Measurements from ENCODE around the gene PDZK1IP1. TPM values are rescaled to one million over a fixed set of nuclear protein-coding genes. Genes with fewer than 3 reads are reported as not detected.

The PDZK1IP1 gene
- total and polyA plus RNA-seq, 2 of the 13 experiments (the other 11 are each of a cell fraction or from before 2014, with no cell fraction given): 0.24 to 1.6 TPM

DNA sequence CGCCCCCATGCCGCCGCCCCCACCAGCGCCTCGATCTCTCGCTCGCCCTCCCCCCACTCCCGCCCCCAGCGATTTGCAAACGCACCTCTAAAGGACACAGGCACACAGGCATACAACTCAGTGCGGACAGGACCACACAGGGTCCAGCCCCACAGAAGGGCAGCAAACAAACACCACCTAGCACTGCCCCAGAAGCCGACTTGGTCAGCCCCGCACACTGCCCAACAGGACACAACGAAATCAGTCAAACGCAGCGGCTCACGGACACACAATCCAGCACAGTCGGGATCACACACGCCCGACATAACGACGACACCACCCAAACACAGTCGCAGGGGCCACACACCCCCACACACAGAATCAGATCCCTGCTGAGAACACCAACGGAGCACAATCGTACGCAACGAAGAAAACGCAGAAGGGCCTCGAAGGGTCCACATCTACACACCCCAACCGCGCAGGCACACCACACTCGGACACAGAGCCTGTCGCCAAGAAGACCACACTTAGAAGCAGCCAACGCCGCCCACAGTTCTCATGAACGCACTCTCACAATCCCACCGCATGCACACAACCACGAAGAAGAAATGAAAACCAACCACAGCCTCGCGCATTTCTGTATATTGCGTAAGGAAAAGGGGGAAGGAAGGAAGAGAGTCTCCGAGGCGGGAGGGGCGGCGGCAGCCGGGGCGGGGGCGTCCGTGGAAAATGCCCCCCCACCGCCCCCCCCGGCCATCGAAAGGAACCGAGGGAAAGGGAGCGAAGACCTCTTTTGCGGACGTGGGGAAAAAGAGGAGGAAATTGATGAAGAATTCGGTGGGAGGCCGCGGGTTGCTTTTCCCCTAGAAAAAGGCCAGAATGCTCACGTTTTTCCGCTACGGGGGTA lies 41.7 kb upstream of the PDZK1IP1 start:
- H2AFZ ChIP-seq (ENCODE audit: low read length): no peak overlapping the region
- no peak overlapping the region for H3K4me2 ChIP-seq (ENCODE audit: low read depth, low read length)
- H3K79me2 ChIP-seq (ENCODE audit: insufficient read depth, low read length): no peaks in the 10 kb centered on the region
- H3K4me3 ChIP-seq (replicated peaks in 1 of 3; ENCODE audit: insufficient read depth in 1 of 3, low read depth in 2 of 3, low read length in 3 of 3): no peak overlapping the region
- no peaks in the 10 kb centered on the region for H3K36me3 ChIP-seq (replicated peaks in 1 of 2; ENCODE audit: control insufficient read depth in 1 of 2, insufficient read depth in 2 of 2, low read length in 2 of 2)
- H3K4me1 ChIP-seq (ENCODE audit: insufficient read depth, low read length): peaks cover 15% of the 10 kb centered on the region
- in situ Hi-C loops (cut with HindIII; ENCODE audit: extremely low pct_ligation_motif_present, low pct_unique_long_range_greater_than_20kb) (no loop called here), intact Hi-C loops (cut with micrococcal nuclease; ENCODE audit: unreplicated experiment) (no loop called here)
- 49% methylated on average over 60 of the region's 62 CpGs for WGBS (ENCODE audit: low lambda C conversion rate)
- H3K27me3 ChIP-seq (ENCODE audit: control insufficient read depth in 1 of 2, insufficient read depth in 2 of 2, low read length in 2 of 2): peaks cover 17 to 95% of the 10 kb centered on the region in 2 experiments
- H3K9ac ChIP-seq (ENCODE audit: insufficient read depth, low read depth, low read length): no peak overlapping the region
- FAIRE-seq (no peak), ATAC-seq (no peak; the same call in 2 of the 3 replicates), DNase-seq (ENCODE audit: low spot score) (no peak)
- TF ChIP-seq BORCS8-MEF2B (CRISPR knock-in tag; IDR thresholded peaks at IDR 0.05) (no peak), SOX13 (IDR thresholded peaks at IDR 0.05) (peak; percentile 15; the same call in 1 of the 2 replicates), SOX13 (CRISPR knock-in tag; conservative IDR thresholded peaks at IDR 0.05 in 1 of 2, IDR thresholded peaks at IDR 0.05 in 1 of 2) (no peak), SCMH1 (CRISPR knock-in tag; IDR thresholded peaks at IDR 0.05; ENCODE audit: borderline replicate concordance) (peak; percentile 90; the same call in 1 of the 2 replicates), TBX2 (CRISPR knock-in tag; IDR thresholded peaks at IDR 0.05; ENCODE audit: borderline replicate concordance) (no peak), RNF2 (conservative IDR thresholded peaks at IDR 0.05; ENCODE audit: low read depth) (peak; percentile 100), POLR2AphosphoS2 (IDR thresholded peaks at IDR 0.05; ENCODE audit: low read depth, low read length) (no peak), CEBPB (IDR thresholded peaks at IDR 0.05; ENCODE audit: borderline replicate concordance, low read depth, low read length) (peak; percentile 38; the same call in 1 of the 2 replicates), RBM22 (optimal IDR thresholded peaks at IDR 0.05; ENCODE audit: low read length) (no peak), MYNN (CRISPR knock-in tag; IDR thresholded peaks at IDR 0.05; ENCODE audit: low read depth) (no peak), EZH2 (conservative IDR thresholded peaks at IDR 0.05; ENCODE audit: low read depth, low read length) (0 out of 2 replicates have a peak, but pooled peaks have one; percentile 8), ELF4 (CRISPR knock-in tag; IDR thresholded peaks at IDR 0.05; ENCODE audit: borderline replicate concordance) (no peak), SRSF4 (IDR thresholded peaks at IDR 0.05; ENCODE audit: low read depth, low read length, poor library complexity, severe bottlenecking) (no peak), ZFP36 (IDR thresholded peaks at IDR 0.05; ENCODE audit: borderline replicate concordance, low read depth, low read length, partially characterized antibody) (peak; percentile 96), ZKSCAN8 (CRISPR knock-in tag; IDR thresholded peaks at IDR 0.05; ENCODE audit: borderline replicate concordance) (no peak), CBX2 (IDR thresholded peaks at IDR 0.05; ENCODE audit: low read depth, low read length) (peak; percentile 98), CBX2 (CRISPR knock-in tag; IDR thresholded peaks at IDR 0.05; ENCODE audit: low read depth) (peak; percentile 98; the same call in 1 of the 2 replicates)
- TF ChIP-seq, protein P1, sequence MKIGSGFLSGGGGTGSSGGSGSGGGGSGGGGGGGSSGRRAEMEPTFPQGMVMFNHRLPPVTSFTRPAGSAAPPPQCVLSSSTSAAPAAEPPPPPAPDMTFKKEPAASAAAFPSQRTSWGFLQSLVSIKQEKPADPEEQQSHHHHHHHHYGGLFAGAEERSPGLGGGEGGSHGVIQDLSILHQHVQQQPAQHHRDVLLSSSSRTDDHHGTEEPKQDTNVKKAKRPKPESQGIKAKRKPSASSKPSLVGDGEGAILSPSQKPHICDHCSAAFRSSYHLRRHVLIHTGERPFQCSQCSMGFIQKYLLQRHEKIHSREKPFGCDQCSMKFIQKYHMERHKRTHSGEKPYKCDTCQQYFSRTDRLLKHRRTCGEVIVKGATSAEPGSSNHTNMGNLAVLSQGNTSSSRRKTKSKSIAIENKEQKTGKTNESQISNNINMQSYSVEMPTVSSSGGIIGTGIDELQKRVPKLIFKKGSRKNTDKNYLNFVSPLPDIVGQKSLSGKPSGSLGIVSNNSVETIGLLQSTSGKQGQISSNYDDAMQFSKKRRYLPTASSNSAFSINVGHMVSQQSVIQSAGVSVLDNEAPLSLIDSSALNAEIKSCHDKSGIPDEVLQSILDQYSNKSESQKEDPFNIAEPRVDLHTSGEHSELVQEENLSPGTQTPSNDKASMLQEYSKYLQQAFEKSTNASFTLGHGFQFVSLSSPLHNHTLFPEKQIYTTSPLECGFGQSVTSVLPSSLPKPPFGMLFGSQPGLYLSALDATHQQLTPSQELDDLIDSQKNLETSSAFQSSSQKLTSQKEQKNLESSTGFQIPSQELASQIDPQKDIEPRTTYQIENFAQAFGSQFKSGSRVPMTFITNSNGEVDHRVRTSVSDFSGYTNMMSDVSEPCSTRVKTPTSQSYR (CRISPR knock-in tag; IDR thresholded peaks at IDR 0.05; ENCODE audit: borderline replicate concordance): no peak
- TF ChIP-seq, protein P2, sequence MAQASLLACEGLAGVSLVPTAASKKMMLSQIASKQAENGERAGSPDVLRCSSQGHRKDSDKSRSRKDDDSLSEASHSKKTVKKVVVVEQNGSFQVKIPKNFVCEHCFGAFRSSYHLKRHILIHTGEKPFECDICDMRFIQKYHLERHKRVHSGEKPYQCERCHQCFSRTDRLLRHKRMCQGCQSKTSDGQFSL (CRISPR knock-in tag; IDR thresholded peaks at IDR 0.05): no peak
- no peaks in the 10 kb centered on the region for H4K20me1 ChIP-seq (ENCODE audit: insufficient read depth, low read length)
- ChIA-PET CTCF (ENCODE audit: low intra/inter-chr PET ratio, low total read pairs) (no interaction called here), POLR2A (no interaction called here)
- no TSS peak for BruUV-seq (replicated peaks)
- no peak overlapping the region for H3K27ac ChIP-seq (ENCODE audit: extremely low read length, insufficient read depth, low read length)
- no peaks in the 10 kb centered on the region for H3K9me3 ChIP-seq (ENCODE audit: low read length)

All from HepG2 (cell line).